Fibroblast of villous mesenchyme (primary cell): ENCODE data around the gene ZKSCAN2. TPM values are rescaled to one million over a fixed set of nuclear protein-coding genes. Genes with fewer than 3 reads are reported as not detected.
A peak's percentile ranks its signal among the peaks of the same experiment; 100 is the strongest.

Experiments
- DNase-seq: peaks from one replicate; pipeline ENCODE4 v3.0.0-alpha.2; 2010; ENCODE audit warnings: low read depth
- H3K4me3 ChIP-seq: 2 replicates; pipeline ENCODE4 v1.5.1; 2011; ENCODE audit warnings: low read depth, mild to moderate bottlenecking, low read length
- total RNA-seq: library from RNA; depleted of rRNA; stranded (reverse); fragments of >200 nt; gene quantifications from 2 replicates; pipeline ENCODE4 v1.2.3, GENCODE V29; 2012
- TF ChIP-seq, protein P1 (sequence below): IDR thresholded peaks from 2 replicates; pipeline ENCODE4 v1.5.1; 2012; ENCODE audit warnings: low read depth, mild to moderate bottlenecking, low read length; ENCODE audit not compliant: insufficient read depth

The ZKSCAN2 gene
- total RNA-seq, 1 donor, result 6.0 TPM

DNA sequence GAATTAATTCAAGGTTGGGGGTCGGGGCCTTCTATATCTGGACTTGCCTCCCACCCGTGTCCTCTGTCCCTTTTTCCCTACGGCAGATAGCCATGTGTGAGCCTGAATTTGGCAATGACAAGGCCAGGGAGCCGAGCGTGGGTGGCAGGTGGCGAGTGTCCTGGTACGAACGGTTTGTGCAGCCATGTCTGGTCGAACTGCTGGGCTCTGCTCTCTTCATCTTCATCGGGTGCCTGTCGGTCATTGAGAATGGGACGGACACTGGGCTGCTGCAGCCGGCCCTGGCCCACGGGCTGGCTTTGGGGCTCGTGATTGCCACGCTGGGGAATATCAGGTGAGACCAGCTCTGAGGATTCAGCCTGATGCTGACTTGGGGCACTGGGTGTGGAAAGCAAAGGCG is 40.5 kb downstream of the ZKSCAN2 start:
- no peak overlapping the region for H3K4me3 ChIP-seq
- TF ChIP-seq, protein P1, sequence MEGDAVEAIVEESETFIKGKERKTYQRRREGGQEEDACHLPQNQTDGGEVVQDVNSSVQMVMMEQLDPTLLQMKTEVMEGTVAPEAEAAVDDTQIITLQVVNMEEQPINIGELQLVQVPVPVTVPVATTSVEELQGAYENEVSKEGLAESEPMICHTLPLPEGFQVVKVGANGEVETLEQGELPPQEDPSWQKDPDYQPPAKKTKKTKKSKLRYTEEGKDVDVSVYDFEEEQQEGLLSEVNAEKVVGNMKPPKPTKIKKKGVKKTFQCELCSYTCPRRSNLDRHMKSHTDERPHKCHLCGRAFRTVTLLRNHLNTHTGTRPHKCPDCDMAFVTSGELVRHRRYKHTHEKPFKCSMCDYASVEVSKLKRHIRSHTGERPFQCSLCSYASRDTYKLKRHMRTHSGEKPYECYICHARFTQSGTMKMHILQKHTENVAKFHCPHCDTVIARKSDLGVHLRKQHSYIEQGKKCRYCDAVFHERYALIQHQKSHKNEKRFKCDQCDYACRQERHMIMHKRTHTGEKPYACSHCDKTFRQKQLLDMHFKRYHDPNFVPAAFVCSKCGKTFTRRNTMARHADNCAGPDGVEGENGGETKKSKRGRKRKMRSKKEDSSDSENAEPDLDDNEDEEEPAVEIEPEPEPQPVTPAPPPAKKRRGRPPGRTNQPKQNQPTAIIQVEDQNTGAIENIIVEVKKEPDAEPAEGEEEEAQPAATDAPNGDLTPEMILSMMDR, result no peak
- no peak for DNase-seq

DNA sequence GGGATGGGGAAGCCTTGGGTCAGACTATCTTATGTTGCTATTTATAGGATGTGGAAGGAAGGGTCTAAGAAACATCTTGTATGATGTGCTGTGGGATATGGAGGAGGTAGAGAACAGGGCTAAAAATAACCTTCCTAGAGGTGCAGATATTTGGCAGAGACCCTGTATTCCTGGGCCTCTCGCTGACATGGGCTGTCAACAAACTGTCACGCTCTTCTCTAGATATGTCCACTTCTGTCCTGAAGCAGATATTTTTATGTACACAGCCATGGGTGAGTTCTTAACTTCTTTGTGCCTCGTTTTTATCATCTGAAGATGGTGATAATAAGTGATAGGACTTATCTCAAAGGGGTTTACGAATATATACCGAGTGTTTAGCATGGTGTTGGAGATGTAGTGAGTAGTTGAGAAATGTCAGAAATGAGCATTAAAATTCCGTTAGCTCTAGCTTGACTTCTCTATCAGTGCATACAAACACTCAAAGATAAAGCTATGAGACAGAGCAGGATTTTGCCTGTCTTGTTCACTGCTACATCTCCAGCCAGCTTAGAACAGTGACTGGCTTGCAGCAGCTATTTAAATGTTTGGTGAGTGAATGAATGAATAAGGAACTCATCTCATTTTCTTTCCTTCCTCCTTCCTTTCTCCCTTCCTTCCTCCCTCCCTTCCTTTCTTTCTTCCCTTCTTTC is 43.8 kb downstream of the ZKSCAN2 start:
- no peak overlapping the region for H3K4me3 ChIP-seq
- TF ChIP-seq, protein P1, result no peak

DNA sequence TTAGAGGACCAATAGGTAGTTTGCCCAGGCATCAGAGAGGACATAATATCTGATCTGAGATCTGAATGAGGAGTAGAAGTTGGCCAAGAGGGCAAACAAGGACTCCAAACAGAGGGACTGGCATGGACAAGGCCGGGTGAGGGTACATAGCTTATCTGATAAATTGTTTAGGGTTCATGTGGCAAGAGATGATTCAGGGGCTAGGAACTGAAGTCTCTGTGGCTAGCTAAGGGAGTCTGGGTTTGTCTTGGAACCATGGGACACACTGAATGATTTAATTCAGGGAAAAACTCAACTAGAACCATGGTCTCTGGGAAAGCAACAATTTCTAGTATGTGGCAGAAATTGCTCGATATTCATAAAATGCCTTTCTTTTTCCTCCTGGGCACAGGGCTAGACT is 45.0 kb downstream of the ZKSCAN2 start:
- no peak overlapping the region for H3K4me3 ChIP-seq
- no peak for DNase-seq
- TF ChIP-seq, protein P1, result no peak

More for the DNA sequence above, 43.8 kb downstream of the ZKSCAN2 start:
- DNase-seq, result no peak

DNA sequence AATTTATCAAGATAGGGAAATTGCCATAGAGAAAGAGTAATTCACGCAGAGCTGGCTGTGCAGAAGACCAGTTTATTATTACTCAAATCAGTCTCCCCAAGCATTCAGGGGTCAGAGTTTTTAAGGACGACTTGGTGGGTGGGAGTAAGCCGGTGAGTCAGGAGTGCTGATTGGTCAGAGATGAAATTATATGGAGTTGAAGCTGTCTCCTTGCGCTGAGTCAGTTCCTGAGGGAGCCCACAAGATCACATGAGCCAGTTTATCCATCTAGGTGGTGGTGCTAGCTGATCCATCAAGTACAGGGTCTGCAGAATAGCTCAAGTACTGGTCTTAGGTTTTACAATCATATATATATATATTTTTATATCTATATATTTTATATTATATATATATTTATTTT is 46.9 kb downstream of the ZKSCAN2 start:
- TF ChIP-seq, protein P1, result no peak
- no peak overlapping the region for H3K4me3 ChIP-seq
- DNase-seq, result peak; percentile 42

DNA sequence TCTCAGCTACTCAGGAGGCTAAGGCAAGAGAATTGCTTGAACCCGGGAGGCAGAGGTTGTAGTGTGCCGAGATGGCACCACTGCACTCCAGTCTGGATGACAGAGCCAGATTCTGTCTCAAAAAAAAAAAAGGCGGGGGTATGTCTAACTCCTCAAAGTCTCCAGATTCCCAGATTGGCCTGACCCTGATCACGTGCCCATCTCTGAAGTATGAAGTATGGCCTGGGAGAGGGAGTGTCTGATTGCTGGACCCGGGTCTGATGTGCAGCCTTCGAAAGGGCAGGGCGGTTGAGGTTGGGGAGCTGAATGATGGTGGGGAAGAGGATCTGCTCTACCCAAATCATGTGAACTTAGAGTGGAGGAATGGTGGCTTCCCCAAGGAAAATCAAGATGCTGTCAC is 58.2 kb downstream of the ZKSCAN2 start:
- TF ChIP-seq, protein P1, result no peak
- DNase-seq, result no peak
- no peak overlapping the region for H3K4me3 ChIP-seq

DNA sequence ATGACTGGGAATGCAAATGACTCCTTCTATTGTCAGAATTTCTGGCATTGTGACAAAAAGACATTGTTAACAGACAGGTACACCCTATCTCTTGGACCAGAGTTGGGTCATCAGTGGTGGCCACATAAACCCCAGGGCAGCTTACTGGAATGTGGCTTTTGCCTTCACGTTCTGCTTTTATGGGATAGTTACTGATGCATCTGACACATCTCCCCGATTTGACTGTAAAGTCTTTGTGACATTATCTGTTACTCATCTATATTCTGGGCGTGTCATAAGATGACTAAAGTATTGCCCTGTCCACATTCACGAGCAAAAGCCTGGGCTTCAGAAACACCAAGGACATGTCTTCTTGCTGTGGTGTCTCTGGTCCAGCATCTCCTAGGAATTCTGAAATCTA is 59.6 kb downstream of the ZKSCAN2 start:
- TF ChIP-seq, protein P1, result no peak
- H3K4me3 ChIP-seq, result no peak overlapping the region
- DNase-seq, result no peak
